ENCODE data around the gene ZSWIM1. TPM values are rescaled to one million over a fixed set of nuclear protein-coding genes. Genes with fewer than 3 reads are reported as not detected.

The ZSWIM1 gene
- total RNA-seq, 1 donor from 2014 or later, result 9.0 TPM

GRCh38 chr20:45883100-45883469 is 2.1 kb downstream of the ZSWIM1 start:
- Histone ChIP-seq H3K27ac (ENCODE audit: low read depth, low read length) (no peak overlapping the region), H3K4me1 (ENCODE audit: insufficient read depth, low read length) (peaks cover 10% of the 10 kb centered on the region), H3K9me3 (ENCODE audit: insufficient read depth, low read depth, low read length) (no peaks in the 10 kb centered on the region), H3K4me2 (ENCODE audit: low read length) (no peak overlapping the region), H3K79me2 (ENCODE audit: insufficient read depth, low read length) (peaks cover 31% of the 10 kb centered on the region), H3K36me3 (ENCODE audit: insufficient read depth, low read length) (peaks cover 12% of the 10 kb centered on the region), H3K27me3 (ENCODE audit: insufficient read depth, low read length) (no peaks in the 10 kb centered on the region), H3K9ac (ENCODE audit: low read length) (no peak overlapping the region), H4K20me1 (ENCODE audit: insufficient read depth, low read length) (peaks cover 20% of the 10 kb centered on the region), H2AFZ (ENCODE audit: low read depth, low read length) (no peak overlapping the region), H3K4me3 (ENCODE audit: insufficient read depth, low read depth, low read length) (no peak overlapping the region)
- peaks cover 18% of the 10 kb centered on the region for H3K4me1 Mint-ChIP-seq (ENCODE audit: low read depth, unreplicated experiment)
- H3K4me3 Mint-ChIP-seq (ENCODE audit: unreplicated experiment), result peak overlapping the region; percentile 55
- no peaks in the 10 kb centered on the region for H3K9me3 Mint-ChIP-seq (ENCODE audit: unreplicated experiment)
- H3K36me3 Mint-ChIP-seq (ENCODE audit: low read depth, unreplicated experiment), result peaks cover 20% of the 10 kb centered on the region
- TF ChIP-seq EZH2 (IDR thresholded peaks at IDR 0.05; ENCODE audit: insufficient read depth, low read length), result no peak
- TF ChIP-seq CTCF (IDR thresholded peaks at IDR 0.05; ENCODE audit: insufficient read depth, low read depth, low read length), result no peak
- DNase-seq (ENCODE audit: low read depth) (no peak), FAIRE-seq (no peak)
- no peak overlapping the region for H3K27ac Mint-ChIP-seq (ENCODE audit: unreplicated experiment)
- H3K27me3 Mint-ChIP-seq (ENCODE audit: low read depth, unreplicated experiment), result no peaks in the 10 kb centered on the region

GRCh38 chr20:45886590-45887345 is 5.7 kb downstream of the ZSWIM1 start:
- Histone ChIP-seq H3K27ac (ENCODE audit: low read depth, low read length) (no peak overlapping the region), H3K79me2 (ENCODE audit: insufficient read depth, low read length) (peaks cover 33% of the 10 kb centered on the region), H3K4me3 (ENCODE audit: insufficient read depth, low read depth, low read length) (no peak overlapping the region), H3K4me1 (ENCODE audit: insufficient read depth, low read length) (peaks cover 27% of the 10 kb centered on the region), H3K9ac (ENCODE audit: low read length) (no peak overlapping the region), H2AFZ (ENCODE audit: low read depth, low read length) (no peak overlapping the region), H3K27me3 (ENCODE audit: insufficient read depth, low read length) (no peaks in the 10 kb centered on the region), H4K20me1 (ENCODE audit: insufficient read depth, low read length) (peaks cover 34% of the 10 kb centered on the region), H3K4me2 (ENCODE audit: low read length) (no peak overlapping the region), H3K36me3 (ENCODE audit: insufficient read depth, low read length) (peaks cover 12% of the 10 kb centered on the region), H3K9me3 (ENCODE audit: insufficient read depth, low read depth, low read length) (no peaks in the 10 kb centered on the region)
- H3K9me3 Mint-ChIP-seq (ENCODE audit: unreplicated experiment), result no peaks in the 10 kb centered on the region
- no peaks in the 10 kb centered on the region for H3K27me3 Mint-ChIP-seq (ENCODE audit: low read depth, unreplicated experiment)
- H3K4me1 Mint-ChIP-seq (ENCODE audit: low read depth, unreplicated experiment), result peaks cover 21% of the 10 kb centered on the region
- H3K4me3 Mint-ChIP-seq (ENCODE audit: unreplicated experiment), result no peak overlapping the region
- H3K27ac Mint-ChIP-seq (ENCODE audit: unreplicated experiment), result no peak overlapping the region
- peaks cover 17% of the 10 kb centered on the region for H3K36me3 Mint-ChIP-seq (ENCODE audit: low read depth, unreplicated experiment)
- TF ChIP-seq CTCF (IDR thresholded peaks at IDR 0.05; ENCODE audit: insufficient read depth, low read depth, low read length), result no peak
- no peak for TF ChIP-seq EZH2 (IDR thresholded peaks at IDR 0.05; ENCODE audit: insufficient read depth, low read length)
- FAIRE-seq (no peak), DNase-seq (ENCODE audit: low read depth) (no peak)

- peaks cover 12% of the 10 kb centered on the region for H3K36me3 ChIP-seq (ENCODE audit: insufficient read depth, low read length)
- peaks cover 21% of the 10 kb centered on the region for H3K4me1 Mint-ChIP-seq (ENCODE audit: low read depth, unreplicated experiment)
- H3K9me3 Mint-ChIP-seq (ENCODE audit: unreplicated experiment), result no peaks in the 10 kb centered on the region
- FAIRE-seq (no peak), DNase-seq (ENCODE audit: low read depth) (no peak)
- no peak for TF ChIP-seq EZH2 (IDR thresholded peaks at IDR 0.05; ENCODE audit: insufficient read depth, low read length)
- TF ChIP-seq CTCF (IDR thresholded peaks at IDR 0.05; ENCODE audit: insufficient read depth, low read depth, low read length), result no peak
- H3K27me3 Mint-ChIP-seq (ENCODE audit: low read depth, unreplicated experiment), result no peaks in the 10 kb centered on the region
- no peak within 1 kb of the TSS for H3K4me3 Mint-ChIP-seq (ENCODE audit: unreplicated experiment)
- peaks cover 38% of the 10 kb centered on the region for H4K20me1 ChIP-seq (ENCODE audit: insufficient read depth, low read length)
- H3K4me3 ChIP-seq (ENCODE audit: insufficient read depth, low read depth, low read length), result no peak within 1 kb of the TSS
- H3K36me3 Mint-ChIP-seq (ENCODE audit: low read depth, unreplicated experiment), result peaks cover 17% of the 10 kb centered on the region
- H2AFZ ChIP-seq (ENCODE audit: low read depth, low read length), result no peak within 1 kb of the TSS
- H3K27ac Mint-ChIP-seq (ENCODE audit: unreplicated experiment), result no peak within 1 kb of the TSS
- peaks cover 33% of the 10 kb centered on the region for H3K79me2 ChIP-seq (ENCODE audit: insufficient read depth, low read length)
- no peak within 1 kb of the TSS for H3K27ac ChIP-seq (ENCODE audit: low read depth, low read length)
- no peak within 1 kb of the TSS for H3K9ac ChIP-seq (ENCODE audit: low read length)
- H3K27me3 ChIP-seq (ENCODE audit: insufficient read depth, low read length), result no peaks in the 10 kb centered on the region
- H3K4me1 ChIP-seq (ENCODE audit: insufficient read depth, low read length), result peaks cover 32% of the 10 kb centered on the region
- H3K4me2 ChIP-seq (ENCODE audit: low read length), result no peak within 1 kb of the TSS
- H3K9me3 ChIP-seq (ENCODE audit: insufficient read depth, low read depth, low read length), result no peaks in the 10 kb centered on the region
These were observed 6.3 kb downstream of the ZSWIM1 start, which contains the start of gene SPATA25 for GRCh38 chr20:45887346-45887715. Gene SPATA25 (minus strand): TSS chr20:45887622. CDS start chr20:45887590, 32 bp downstream.
